Neural cell (in vitro differentiated cells): ENCODE measurements around the gene IMPA2. TPM values are rescaled to one million over a fixed set of nuclear protein-coding genes. Genes with fewer than 3 reads are reported as not detected.

Source experiments
- H2AFZ ChIP-seq: fragments of 200-600, 300-800 bp; sonication (generic), shearing (Covaris generic); 2 replicates; pipeline ENCODE4 v1.6.0; 2014; ENCODE audit warnings: low read depth, mild to moderate bottlenecking, antibody characterized with exemption, low read length, moderate library complexity
- H3F3A ChIP-seq: fragments of 200-600 bp; shearing (Covaris generic); 2 replicates; pipeline ENCODE4 v1.6.1; 2016; ENCODE audit warnings: mild to moderate bottlenecking, moderate library complexity, mixed read lengths, antibody characterized with exemption, low read length; ENCODE audit not compliant: insufficient read depth, poor library complexity, severe bottlenecking
- H3K27ac ChIP-seq: fragments of 200-600, 300-800 bp; sonication (generic), shearing (Covaris generic); 2 replicates; pipeline ENCODE4 v1.5.1; 2014; ENCODE audit warnings: mild to moderate bottlenecking, low read length, moderate library complexity
- H3K27me3 ChIP-seq: fragments of 300-800, 200-600 bp; sonication (generic), shearing (Covaris generic); 2 replicates; pipeline ENCODE4 v1.6.0; 2014; ENCODE audit warnings: mild to moderate bottlenecking, low read depth, low read length, moderate library complexity; ENCODE audit not compliant: insufficient read depth
- H3K36me3 ChIP-seq: fragments of 300-800, 200-600 bp; sonication (generic), shearing (Covaris generic); 2 replicates; pipeline ENCODE4 v1.5.1; 2014; ENCODE audit warnings: mild to moderate bottlenecking, antibody characterized with exemption, low read length, moderate library complexity; ENCODE audit not compliant: insufficient read depth
- H3K4me2 ChIP-seq: fragments of 300-800, 200-600 bp; sonication (generic), shearing (Covaris generic); 2 replicates; pipeline ENCODE4 v1.6.0; 2014; ENCODE audit warnings: mild to moderate bottlenecking, low read length
- H3K4me3 ChIP-seq: fragments of 300-800, 200-600 bp; sonication (generic), shearing (Covaris generic); 2 replicates; pipeline ENCODE4 v1.5.1; 2014; ENCODE audit warnings: mild to moderate bottlenecking, low read length, moderate library complexity
- H3K79me2 ChIP-seq: fragments of 200-600 bp; shearing (Covaris generic); replicated peaks from 2 replicates; pipeline ENCODE4 v1.6.0; 2014; ENCODE audit warnings: mild to moderate bottlenecking, low read length, moderate library complexity; ENCODE audit not compliant: insufficient read depth
- H3K9ac ChIP-seq: fragments of 300-800, 200-600 bp; sonication (generic), shearing (Covaris generic); 2 replicates; pipeline ENCODE4 v1.6.1; 2016; ENCODE audit warnings: mild to moderate bottlenecking, low read length, mixed read lengths
- H3K9me2 ChIP-seq: fragments of 200-600 bp; shearing (Covaris generic); 2 replicates; pipeline ENCODE4 v1.6.1; 2016; ENCODE audit warnings: mild to moderate bottlenecking, low read length, mixed read lengths; ENCODE audit not compliant: insufficient read depth
- H3K9me3 ChIP-seq: fragments of 200-600, 300-800 bp; sonication (generic), shearing (Covaris generic); 2 replicates; pipeline ENCODE4 v1.6.1; 2016; ENCODE audit warnings: mild to moderate bottlenecking, mixed run types, low read length, moderate library complexity, mixed read lengths
- H4K20me1 ChIP-seq: fragments of 200-600 bp; shearing (Covaris generic); 2 replicates; pipeline ENCODE4 v1.6.1; 2016; ENCODE audit warnings: mild to moderate bottlenecking, mixed run types; ENCODE audit not compliant: insufficient read depth
- EP300 ChIP-seq: fragments of 450-650 bp; conservative IDR thresholded peaks from 2 replicates; pipeline ENCODE4 v1.6.1; 2014; ENCODE audit warnings: antibody characterized with exemption, mild to moderate bottlenecking, moderate library complexity; ENCODE audit not compliant: poor library complexity, severe bottlenecking
- EZH2 ChIP-seq: fragments of 200-600, 300-800 bp; shearing (Covaris generic), sonication (generic); IDR thresholded peaks from 2 replicates; pipeline ENCODE4 v1.6.1; 2014; ENCODE audit warnings: antibody characterized with exemption, low read length, borderline replicate concordance, mild to moderate bottlenecking; ENCODE audit not compliant: insufficient read depth, poor library complexity, severe bottlenecking
- MXI1 ChIP-seq: fragments of 450-650 bp; conservative IDR thresholded peaks from 2 replicates; pipeline ENCODE4 v1.6.1; 2014; ENCODE audit warnings: antibody characterized with exemption, mild to moderate bottlenecking; ENCODE audit not compliant: poor library complexity, severe bottlenecking
- POLR2AphosphoS5 ChIP-seq: IDR thresholded peaks from 2 replicates; pipeline ENCODE4 v1.6.1; 2012
- RAD21 ChIP-seq: fragments of 450-650 bp; conservative IDR thresholded peaks from 2 replicates; pipeline ENCODE4 v1.6.1; 2014; ENCODE audit warnings: antibody characterized with exemption, mild to moderate bottlenecking, moderate library complexity
- SMC3 ChIP-seq: fragments of 450-650 bp; conservative IDR thresholded peaks from 2 replicates; pipeline ENCODE4 v1.6.1; 2014; ENCODE audit warnings: antibody characterized with exemption, mild to moderate bottlenecking, moderate library complexity; ENCODE audit not compliant: poor library complexity
- TAF1 ChIP-seq: IDR thresholded peaks from 2 replicates; pipeline ENCODE4 v1.6.1; 2012; ENCODE audit warnings: low read depth
- polyA plus RNA-seq: library from polyadenylated mRNA; depleted of rRNA; stranded (reverse); fragments of >200 nt; gene quantifications from 2 replicates; pipeline ENCODE4 v1.2.3, GENCODE V29; 2014
- TF ChIP-seq, protein P1 (sequence below): fragments of 450-650 bp; IDR thresholded peaks from 2 replicates; pipeline ENCODE4 v1.5.1; 2014; ENCODE audit warnings: antibody characterized with exemption, mild to moderate bottlenecking, moderate library complexity; ENCODE audit not compliant: poor library complexity, severe bottlenecking
- TF ChIP-seq, protein P2 (sequence below): IDR thresholded peaks from 2 replicates; pipeline ENCODE4 v1.6.1; 2012; ENCODE audit warnings: borderline replicate concordance

IMPA2 gene
- polyA plus RNA-seq, 1 donor from 2014 or later: 2.7 TPM

GRCh38 chr18:12041561-12041960 is 60.3 kb downstream of the IMPA2 start:
- Histone ChIP-seq H3K9ac (no peak overlapping the region), H3K79me2 (no peaks in the 10 kb centered on the region), H3F3A (no peaks in the 10 kb centered on the region), H3K36me3 (no peaks in the 10 kb centered on the region), H3K4me3 (no peak overlapping the region), H2AFZ (no peak overlapping the region), H3K4me2 (no peak overlapping the region), H3K9me3 (no peaks in the 10 kb centered on the region), H3K27me3 (peaks cover 11% of the 10 kb centered on the region), H3K27ac (no peak overlapping the region), H3K9me2 (no peaks in the 10 kb centered on the region), H4K20me1 (no peaks in the 10 kb centered on the region)
- TF ChIP-seq MXI1: no peak
- no peak for TF ChIP-seq TAF1
- TF ChIP-seq POLR2AphosphoS5: no peak

- no peaks in the 10 kb centered on the region for H3K79me2 ChIP-seq
- H4K20me1 ChIP-seq: no peaks in the 10 kb centered on the region
- H3K9me3 ChIP-seq: no peaks in the 10 kb centered on the region
- H3K27me3 ChIP-seq: peaks cover 1% of the 10 kb centered on the region
- H3K36me3 ChIP-seq: no peaks in the 10 kb centered on the region
- no peak overlapping the region for H2AFZ ChIP-seq
- no peak overlapping the region for H3K4me2 ChIP-seq
- H3K27ac ChIP-seq: no peak overlapping the region
- no peak for TF ChIP-seq EZH2
- TF ChIP-seq EP300: no peak
- no peak for TF ChIP-seq SMC3
- no peak for TF ChIP-seq TAF1
- no peak for TF ChIP-seq MXI1
- TF ChIP-seq, protein P1, sequence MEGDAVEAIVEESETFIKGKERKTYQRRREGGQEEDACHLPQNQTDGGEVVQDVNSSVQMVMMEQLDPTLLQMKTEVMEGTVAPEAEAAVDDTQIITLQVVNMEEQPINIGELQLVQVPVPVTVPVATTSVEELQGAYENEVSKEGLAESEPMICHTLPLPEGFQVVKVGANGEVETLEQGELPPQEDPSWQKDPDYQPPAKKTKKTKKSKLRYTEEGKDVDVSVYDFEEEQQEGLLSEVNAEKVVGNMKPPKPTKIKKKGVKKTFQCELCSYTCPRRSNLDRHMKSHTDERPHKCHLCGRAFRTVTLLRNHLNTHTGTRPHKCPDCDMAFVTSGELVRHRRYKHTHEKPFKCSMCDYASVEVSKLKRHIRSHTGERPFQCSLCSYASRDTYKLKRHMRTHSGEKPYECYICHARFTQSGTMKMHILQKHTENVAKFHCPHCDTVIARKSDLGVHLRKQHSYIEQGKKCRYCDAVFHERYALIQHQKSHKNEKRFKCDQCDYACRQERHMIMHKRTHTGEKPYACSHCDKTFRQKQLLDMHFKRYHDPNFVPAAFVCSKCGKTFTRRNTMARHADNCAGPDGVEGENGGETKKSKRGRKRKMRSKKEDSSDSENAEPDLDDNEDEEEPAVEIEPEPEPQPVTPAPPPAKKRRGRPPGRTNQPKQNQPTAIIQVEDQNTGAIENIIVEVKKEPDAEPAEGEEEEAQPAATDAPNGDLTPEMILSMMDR: no peak
- no peak for TF ChIP-seq RAD21
- no peak for TF ChIP-seq POLR2AphosphoS5
- TF ChIP-seq, protein P2, sequence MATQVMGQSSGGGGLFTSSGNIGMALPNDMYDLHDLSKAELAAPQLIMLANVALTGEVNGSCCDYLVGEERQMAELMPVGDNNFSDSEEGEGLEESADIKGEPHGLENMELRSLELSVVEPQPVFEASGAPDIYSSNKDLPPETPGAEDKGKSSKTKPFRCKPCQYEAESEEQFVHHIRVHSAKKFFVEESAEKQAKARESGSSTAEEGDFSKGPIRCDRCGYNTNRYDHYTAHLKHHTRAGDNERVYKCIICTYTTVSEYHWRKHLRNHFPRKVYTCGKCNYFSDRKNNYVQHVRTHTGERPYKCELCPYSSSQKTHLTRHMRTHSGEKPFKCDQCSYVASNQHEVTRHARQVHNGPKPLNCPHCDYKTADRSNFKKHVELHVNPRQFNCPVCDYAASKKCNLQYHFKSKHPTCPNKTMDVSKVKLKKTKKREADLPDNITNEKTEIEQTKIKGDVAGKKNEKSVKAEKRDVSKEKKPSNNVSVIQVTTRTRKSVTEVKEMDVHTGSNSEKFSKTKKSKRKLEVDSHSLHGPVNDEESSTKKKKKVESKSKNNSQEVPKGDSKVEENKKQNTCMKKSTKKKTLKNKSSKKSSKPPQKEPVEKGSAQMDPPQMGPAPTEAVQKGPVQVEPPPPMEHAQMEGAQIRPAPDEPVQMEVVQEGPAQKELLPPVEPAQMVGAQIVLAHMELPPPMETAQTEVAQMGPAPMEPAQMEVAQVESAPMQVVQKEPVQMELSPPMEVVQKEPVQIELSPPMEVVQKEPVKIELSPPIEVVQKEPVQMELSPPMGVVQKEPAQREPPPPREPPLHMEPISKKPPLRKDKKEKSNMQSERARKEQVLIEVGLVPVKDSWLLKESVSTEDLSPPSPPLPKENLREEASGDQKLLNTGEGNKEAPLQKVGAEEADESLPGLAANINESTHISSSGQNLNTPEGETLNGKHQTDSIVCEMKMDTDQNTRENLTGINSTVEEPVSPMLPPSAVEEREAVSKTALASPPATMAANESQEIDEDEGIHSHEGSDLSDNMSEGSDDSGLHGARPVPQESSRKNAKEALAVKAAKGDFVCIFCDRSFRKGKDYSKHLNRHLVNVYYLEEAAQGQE: no peak
- H3K9ac ChIP-seq: no peak overlapping the region
- no peak overlapping the region for H3K4me3 ChIP-seq
- no peaks in the 10 kb centered on the region for H3K9me2 ChIP-seq
- H3F3A ChIP-seq: no peaks in the 10 kb centered on the region
These were observed 62.5 kb downstream of the IMPA2 start for GRCh38 chr18:12043811-12044210.

- no peak overlapping the region for H3K9ac ChIP-seq
- no peaks in the 10 kb centered on the region for H4K20me1 ChIP-seq
- no peak overlapping the region for H2AFZ ChIP-seq
- H3F3A ChIP-seq: no peaks in the 10 kb centered on the region
- H3K4me3 ChIP-seq: no peak overlapping the region
- no peaks in the 10 kb centered on the region for H3K36me3 ChIP-seq
- H3K27ac ChIP-seq: no peak overlapping the region
- H3K79me2 ChIP-seq: no peaks in the 10 kb centered on the region
- H3K27me3 ChIP-seq: no peaks in the 10 kb centered on the region
- no peak overlapping the region for H3K4me2 ChIP-seq
- no peaks in the 10 kb centered on the region for H3K9me3 ChIP-seq
- TF ChIP-seq POLR2AphosphoS5: no peak
- no peak for TF ChIP-seq TAF1
- no peak for TF ChIP-seq RAD21
- TF ChIP-seq, protein P1: no peak
- TF ChIP-seq EP300: no peak
- TF ChIP-seq, protein P2: no peak
- no peak for TF ChIP-seq SMC3
- no peaks in the 10 kb centered on the region for H3K9me2 ChIP-seq
These were observed 63.3 kb downstream of the IMPA2 start for GRCh38 chr18:12044591-12044990.
